Activated CD4-positive, alpha-beta T cell treated with anti-CD3 and anti-CD28 coated beads, Interleukin-2, amount 10 ng/mL, durations not matched to agents 7 days and 5 days (primary cell): ENCODE results near the gene GABRD. TPM values are rescaled to one million over a fixed set of nuclear protein-coding genes. Genes with fewer than 3 reads are reported as not detected.

Experiments
- CTCF ChIA-PET: fragments of 350-600 bp; sonication (Branson Sonifier 250); formaldehyde crosslinking; loops from one replicate; lab custom pipeline; 2021; ENCODE audit warnings: antibody characterized with exemption; lab: Charles Lee
- POLR2A ChIA-PET: fragments of 350-600 bp; sonication (Branson Sonifier 250); formaldehyde crosslinking; loops from one replicate; lab custom pipeline; 2021; ENCODE audit warnings: antibody characterized with exemption; lab: Charles Lee
- DNase-seq: peaks from one replicate; pipeline ENCODE4 v3.0.0-alpha.2; 2020
- H3K27ac Mint-ChIP-seq: one replicate; pipeline ENCODE4 v1.8.0; 2021; ENCODE audit warnings: mild to moderate bottlenecking, moderate library complexity, mixed read lengths
- H3K27me3 Mint-ChIP-seq: one replicate; pipeline ENCODE4 v1.8.0; 2021; ENCODE audit warnings: mixed read lengths
- H3K36me3 Mint-ChIP-seq: one replicate; pipeline ENCODE4 v1.8.0; 2021; ENCODE audit warnings: low read depth, mixed read lengths
- H3K4me1 Mint-ChIP-seq: one replicate; pipeline ENCODE4 v1.8.0; 2021; ENCODE audit warnings: mixed read lengths
- H3K4me3 Mint-ChIP-seq: one replicate; pipeline ENCODE4 v1.8.0; 2021; ENCODE audit warnings: mild to moderate bottlenecking, moderate library complexity, mixed read lengths
- H3K9me3 Mint-ChIP-seq: one replicate; pipeline ENCODE4 v1.8.0; 2021; ENCODE audit warnings: mixed read lengths
- total RNA-seq, 2 experiments: library from RNA; stranded (reverse); gene quantifications; one replicate each; pipeline ENCODE4 v1.2.3, GENCODE V29; 2021

Gene GABRD, protein sequence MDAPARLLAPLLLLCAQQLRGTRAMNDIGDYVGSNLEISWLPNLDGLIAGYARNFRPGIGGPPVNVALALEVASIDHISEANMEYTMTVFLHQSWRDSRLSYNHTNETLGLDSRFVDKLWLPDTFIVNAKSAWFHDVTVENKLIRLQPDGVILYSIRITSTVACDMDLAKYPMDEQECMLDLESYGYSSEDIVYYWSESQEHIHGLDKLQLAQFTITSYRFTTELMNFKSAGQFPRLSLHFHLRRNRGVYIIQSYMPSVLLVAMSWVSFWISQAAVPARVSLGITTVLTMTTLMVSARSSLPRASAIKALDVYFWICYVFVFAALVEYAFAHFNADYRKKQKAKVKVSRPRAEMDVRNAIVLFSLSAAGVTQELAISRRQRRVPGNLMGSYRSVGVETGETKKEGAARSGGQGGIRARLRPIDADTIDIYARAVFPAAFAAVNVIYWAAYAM
- not detected for total RNA-seq

DNA sequence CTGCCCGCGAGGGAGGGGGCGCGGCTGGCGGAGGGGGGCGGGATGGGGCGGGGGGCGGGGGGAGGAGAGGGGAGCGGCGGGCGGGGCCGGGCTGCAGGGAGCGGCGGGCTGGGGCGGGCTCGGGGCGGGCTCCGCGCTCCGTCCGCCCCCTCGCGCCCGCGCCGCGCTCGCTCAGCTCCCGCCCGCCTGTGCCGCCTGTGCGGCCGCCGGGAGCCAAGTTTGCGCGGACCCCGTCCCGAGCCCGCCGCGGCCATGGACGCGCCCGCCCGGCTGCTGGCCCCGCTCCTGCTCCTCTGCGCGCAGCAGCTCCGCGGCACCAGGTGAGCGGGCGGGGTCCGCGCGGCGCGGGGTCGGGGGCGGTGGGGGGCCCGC, at the start of gene GABRD:
Gene GABRD, plus strand, starts transcription at position 174 of the 372 bp plus-strand sequence. Its CDS starts 79 bp downstream, at position 253.
- ChIA-PET POLR2A (no interaction called here), CTCF (interaction anchor here (1.0 kb wide), 1 partner anchor 26 kb away, joined by 3 read pairs; no protein-coding TSS in a partner anchor)
- Mint-ChIP-seq H3K4me1 (peaks cover 4% of the 10 kb centered on the region), H3K9me3 (no peaks in the 10 kb centered on the region), H3K27ac (no peak within 1 kb of the TSS), H3K36me3 (no peaks in the 10 kb centered on the region), H3K4me3 (no peak within 1 kb of the TSS), H3K27me3 (peaks cover 50% of the 10 kb centered on the region)
- DNase-seq: no peak

DNA sequence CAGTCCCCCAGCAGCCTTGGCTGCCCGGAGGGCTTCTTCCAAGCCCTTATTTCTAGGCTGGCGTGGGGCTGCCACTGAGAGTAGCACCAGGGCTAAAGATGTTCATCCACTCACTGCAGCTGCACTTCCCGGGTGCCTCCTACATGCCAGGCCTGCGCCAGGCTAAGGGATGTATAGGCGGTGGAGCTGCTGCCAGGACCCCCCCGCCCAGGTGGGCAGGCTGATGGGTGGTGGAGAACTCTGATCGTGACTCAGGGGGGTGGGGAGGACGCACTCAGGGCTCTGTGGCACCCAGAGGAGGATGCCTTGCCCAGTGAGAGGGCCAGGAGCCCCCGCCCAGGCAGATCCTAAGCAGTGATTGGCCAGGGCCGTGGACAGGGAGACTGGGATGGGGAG, 49.6 kb upstream of the GABRD start:
- Mint-ChIP-seq H3K4me3 (no peak overlapping the region), H3K27ac (no peak overlapping the region), H3K9me3 (peaks cover 13% of the 10 kb centered on the region), H3K36me3 (no peaks in the 10 kb centered on the region), H3K4me1 (no peaks in the 10 kb centered on the region), H3K27me3 (no peaks in the 10 kb centered on the region)
- DNase-seq: no peak
- ChIA-PET POLR2A (no interaction called here), CTCF (no interaction called here)

GRCh38 chr1:1969953-1970716, 49.0 kb upstream of the GABRD start:
- Mint-ChIP-seq H3K36me3 (no peaks in the 10 kb centered on the region), H3K27me3 (no peaks in the 10 kb centered on the region), H3K4me3 (no peak overlapping the region), H3K27ac (no peak overlapping the region), H3K9me3 (peaks cover 13% of the 10 kb centered on the region), H3K4me1 (no peaks in the 10 kb centered on the region)
- CTCF ChIA-PET: no interaction called here
- no peak for DNase-seq
- POLR2A ChIA-PET: no interaction called here

GRCh38 chr1:1971017-1971416, 48.1 kb upstream of the GABRD start:
- no peak overlapping the region for H3K27ac Mint-ChIP-seq
- H3K36me3 Mint-ChIP-seq: no peaks in the 10 kb centered on the region
- CTCF ChIA-PET: no interaction called here
- H3K4me1 Mint-ChIP-seq: no peaks in the 10 kb centered on the region
- POLR2A ChIA-PET: no interaction called here
- DNase-seq: no peak
- H3K27me3 Mint-ChIP-seq: no peaks in the 10 kb centered on the region
- H3K9me3 Mint-ChIP-seq: peaks cover 13% of the 10 kb centered on the region
- H3K4me3 Mint-ChIP-seq: no peak overlapping the region

DNA sequence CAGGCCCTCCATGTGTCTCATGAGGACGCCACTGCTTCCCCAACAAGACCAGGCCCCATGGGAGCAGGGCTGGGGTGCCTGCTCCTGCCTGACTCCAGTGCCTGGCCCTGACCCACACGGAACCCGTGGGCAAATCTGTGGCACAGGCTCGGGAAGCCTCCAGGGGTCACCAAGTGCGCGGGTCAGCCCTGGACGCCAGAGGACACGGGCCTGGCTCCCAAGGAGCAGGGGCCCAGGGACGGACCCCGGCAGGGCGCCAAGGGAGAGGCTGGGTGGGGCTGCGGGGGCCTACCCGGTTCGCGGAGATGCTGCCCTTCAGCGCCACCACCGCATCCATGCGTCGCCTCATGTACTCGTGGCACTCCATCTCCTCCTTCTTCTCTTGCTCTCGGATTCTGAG, 47.5 kb upstream of the GABRD start:
- no peaks in the 10 kb centered on the region for H3K27me3 Mint-ChIP-seq
- POLR2A ChIA-PET: no interaction called here
- H3K4me1 Mint-ChIP-seq: no peaks in the 10 kb centered on the region
- no peak overlapping the region for H3K27ac Mint-ChIP-seq
- no peak for DNase-seq
- peaks cover 13% of the 10 kb centered on the region for H3K9me3 Mint-ChIP-seq
- H3K4me3 Mint-ChIP-seq: no peak overlapping the region
- no peaks in the 10 kb centered on the region for H3K36me3 Mint-ChIP-seq
- CTCF ChIA-PET: interaction anchor here (0.6 kb wide), 1 partner anchor 1654 kb away, joined by 5 read pairs; no protein-coding TSS in a partner anchor

- no peaks in the 10 kb centered on the region for H3K27me3 Mint-ChIP-seq
- no peak overlapping the region for H3K27ac Mint-ChIP-seq
- DNase-seq: no peak
- ChIA-PET CTCF (no interaction called here), POLR2A (no interaction called here)
- H3K4me1 Mint-ChIP-seq: no peaks in the 10 kb centered on the region
- H3K36me3 Mint-ChIP-seq: no peaks in the 10 kb centered on the region
- no peak overlapping the region for H3K4me3 Mint-ChIP-seq
- H3K9me3 Mint-ChIP-seq: peaks cover 9% of the 10 kb centered on the region
Measured at GRCh38 chr1:1972976-1973715, 46.0 kb upstream of the GABRD start.

GRCh38 chr1:1973716-1974642, 45.2 kb upstream of the GABRD start:
- Mint-ChIP-seq H3K27ac (no peak overlapping the region), H3K4me3 (no peak overlapping the region), H3K27me3 (no peaks in the 10 kb centered on the region), H3K9me3 (peaks cover 14% of the 10 kb centered on the region), H3K36me3 (no peaks in the 10 kb centered on the region), H3K4me1 (no peaks in the 10 kb centered on the region)
- ChIA-PET CTCF (interaction anchor here (1.1 kb wide), 1 partner anchor 10 kb away, joined by 3 read pairs; no protein-coding TSS in a partner anchor), POLR2A (no interaction called here)
- DNase-seq: no peak

GRCh38 chr1:1974834-1975233, 44.3 kb upstream of the GABRD start:
- Mint-ChIP-seq H3K4me3 (no peak overlapping the region), H3K36me3 (no peaks in the 10 kb centered on the region), H3K27me3 (no peaks in the 10 kb centered on the region), H3K9me3 (peaks cover 22% of the 10 kb centered on the region), H3K4me1 (no peaks in the 10 kb centered on the region), H3K27ac (no peak overlapping the region)
- DNase-seq: no peak
- POLR2A ChIA-PET: no interaction called here
- CTCF ChIA-PET: interaction anchor here (1.1 kb wide), 1 partner anchor 11 kb away, joined by 3 read pairs; no protein-coding TSS in a partner anchor

DNA sequence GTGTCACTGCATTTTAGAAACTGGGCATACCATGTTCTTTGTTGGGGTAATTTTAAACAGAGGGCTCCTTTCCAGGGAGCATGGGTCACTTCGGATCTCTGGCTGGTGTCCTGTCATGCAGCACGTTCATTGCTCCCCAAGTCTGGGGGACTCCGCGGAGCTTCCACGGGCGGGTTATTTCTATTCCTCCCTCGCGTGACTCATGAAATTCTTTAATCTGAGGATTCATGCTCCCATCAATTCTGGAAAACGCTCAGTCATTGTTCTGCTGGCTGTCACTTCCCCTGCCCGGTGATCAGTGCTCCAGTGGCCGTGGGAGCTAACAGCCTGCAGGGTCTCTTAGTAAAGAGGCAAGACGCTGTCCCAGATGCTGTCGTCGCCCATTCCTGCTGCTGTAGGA, 43.6 kb upstream of the GABRD start:
- DNase-seq: no peak
- CTCF ChIA-PET: no interaction called here
- POLR2A ChIA-PET: no interaction called here
- no peak overlapping the region for H3K27ac Mint-ChIP-seq
- H3K4me1 Mint-ChIP-seq: no peaks in the 10 kb centered on the region
- H3K9me3 Mint-ChIP-seq: peaks cover 22% of the 10 kb centered on the region
- H3K36me3 Mint-ChIP-seq: no peaks in the 10 kb centered on the region
- no peaks in the 10 kb centered on the region for H3K27me3 Mint-ChIP-seq
- no peak overlapping the region for H3K4me3 Mint-ChIP-seq

- Mint-ChIP-seq H3K4me1 (no peaks in the 10 kb centered on the region), H3K27me3 (no peaks in the 10 kb centered on the region)
- POLR2A ChIA-PET: no interaction called here
Measured at GRCh38 chr1:1976031-1976430, 43.1 kb upstream of the GABRD start.

GRCh38 chr1:1978108-1978507, 41.0 kb upstream of the GABRD start:
- H3K36me3 Mint-ChIP-seq: no peaks in the 10 kb centered on the region
- H3K4me3 Mint-ChIP-seq: no peak overlapping the region
- DNase-seq: no peak
- POLR2A ChIA-PET: no interaction called here
- CTCF ChIA-PET: interaction anchor here (0.6 kb wide), 1 partner anchor 246 kb away, joined by 3 read pairs; no protein-coding TSS in a partner anchor
- H3K9me3 Mint-ChIP-seq: peaks cover 13% of the 10 kb centered on the region
- H3K27ac Mint-ChIP-seq: no peak overlapping the region
- no peaks in the 10 kb centered on the region for H3K27me3 Mint-ChIP-seq
- no peaks in the 10 kb centered on the region for H3K4me1 Mint-ChIP-seq

More at GRCh38 chr1:1976031-1976430, 43.1 kb upstream of the GABRD start:
- Mint-ChIP-seq H3K27ac (no peak overlapping the region), H3K9me3 (peaks cover 18% of the 10 kb centered on the region), H3K36me3 (no peaks in the 10 kb centered on the region), H3K4me3 (no peak overlapping the region)
- DNase-seq: no peak
- CTCF ChIA-PET: no interaction called here
